Measurements from ENCODE around the gene FSTL3. TPM values are rescaled to one million over a fixed set of nuclear protein-coding genes. Genes with fewer than 3 reads are reported as not detected.
"Not testable (repeated sequence)": the region's sequence is repeated elsewhere in the genome, so short reads cannot be mapped to it uniquely, and the experiment has no call there.

FSTL3 gene
- polyA plus RNA-seq, 1 of the 3 experiments (the other 2 are of a cell fraction) = 64.4 TPM

- H4K20me1 ChIP-seq (ENCODE audit: insufficient read depth); H3K9me3 ChIP-seq; H3K27ac ChIP-seq (ENCODE audit: low read depth in 2 of 2, low read length in 1 of 2); H3K4me1 ChIP-seq (ENCODE audit: control insufficient read depth in 1 of 2, insufficient read depth in 2 of 2, low read depth in 1 of 2, low read length in 1 of 2); H3K9me2 ChIP-seq; H3K27me3 ChIP-seq (ENCODE audit: insufficient read depth); H3K4me3 ChIP-seq (ENCODE audit: low read depth in 2 of 2, low read length in 1 of 2); H3K4me2 ChIP-seq; H2AFZ ChIP-seq (ENCODE audit: low read depth); POLR2A ChIA-PET; H3K9ac ChIP-seq; DNase-seq; H3K36me3 ChIP-seq (replicated peaks in 1 of 2; ENCODE audit: control insufficient read depth in 1 of 2, insufficient read depth in 2 of 2, low read length in 1 of 2); H3F3A ChIP-seq (replicated peaks; ENCODE audit: insufficient read depth); H3K79me2 ChIP-seq (ENCODE audit: insufficient read depth): not testable (repeated sequence)
- 31% methylated on average over 12 of the region's 12 CpGs for WGBS (ENCODE audit: low lambda C conversion rate)
- CTCF ChIA-PET = interaction anchor here (0.8 to 1.3 kb wide), 3 partner anchors 65 to 189 kb away, joined by 3 to 9 read pairs (median 4); no protein-coding TSS in a partner anchor
Observed at GRCh38 chr19:668675-669434, 7.3 kb upstream of the FSTL3 start.

DNA sequence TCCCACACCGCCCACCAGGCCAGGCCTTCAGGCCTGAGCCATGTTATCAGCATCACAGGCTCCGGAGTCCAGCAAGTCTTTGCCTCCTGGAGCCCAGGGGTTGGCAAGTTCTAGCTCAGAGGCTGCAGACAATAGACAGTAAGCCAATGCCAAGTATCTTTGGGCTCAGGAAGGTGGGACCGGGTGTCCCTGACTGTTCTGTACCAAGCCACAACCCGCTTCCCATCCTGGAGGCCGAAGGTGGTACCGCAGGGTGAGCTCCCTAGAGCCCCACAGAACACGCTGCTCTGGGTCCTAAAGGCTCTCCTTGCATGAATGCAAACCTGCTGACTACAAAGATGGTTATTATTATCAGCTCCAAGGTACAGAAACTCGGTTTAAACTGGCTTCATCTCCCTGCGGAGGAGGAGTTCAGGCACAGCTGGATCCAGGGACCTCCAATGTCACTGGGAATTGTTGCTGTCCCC, 5.5 kb upstream of the FSTL3 start:
- peaks cover 0 to 6% of the 10 kb centered on the region in 2 experiments; a peak in 1 of 4 replicates for H3K4me1 ChIP-seq (ENCODE audit: control insufficient read depth in 1 of 2, insufficient read depth in 2 of 2, low read depth in 1 of 2, low read length in 1 of 2)
- H3K9me2 ChIP-seq = no peaks in the 10 kb centered on the region
- H3K79me2 ChIP-seq (ENCODE audit: insufficient read depth) = no peaks in the 10 kb centered on the region
- ChIA-PET POLR2A (no interaction called here), CTCF (interaction anchor here (1.6 kb wide), 1 partner anchor 63 kb away, joined by 15 read pairs; no protein-coding TSS in a partner anchor)
- H3K36me3 ChIP-seq (replicated peaks in 1 of 2; ENCODE audit: control insufficient read depth in 1 of 2, insufficient read depth in 2 of 2, low read length in 1 of 2) = no peaks in the 10 kb centered on the region
- H3K27ac ChIP-seq (ENCODE audit: low read depth in 2 of 2, low read length in 1 of 2) = no peak overlapping the region
- H3K4me2 ChIP-seq = no peak overlapping the region
- H3F3A ChIP-seq (replicated peaks; ENCODE audit: insufficient read depth) = peaks cover 9% of the 10 kb centered on the region
- H3K9me3 ChIP-seq = no peaks in the 10 kb centered on the region
- H3K4me3 ChIP-seq (ENCODE audit: low read depth in 2 of 2, low read length in 1 of 2) = no peak overlapping the region
- DNase-seq = no peak
- WGBS (ENCODE audit: low lambda C conversion rate) = 50% methylated on average over 1 of the region's 9 CpGs
- no peak overlapping the region for H2AFZ ChIP-seq (ENCODE audit: low read depth)
- TF ChIP-seq, protein P1, sequence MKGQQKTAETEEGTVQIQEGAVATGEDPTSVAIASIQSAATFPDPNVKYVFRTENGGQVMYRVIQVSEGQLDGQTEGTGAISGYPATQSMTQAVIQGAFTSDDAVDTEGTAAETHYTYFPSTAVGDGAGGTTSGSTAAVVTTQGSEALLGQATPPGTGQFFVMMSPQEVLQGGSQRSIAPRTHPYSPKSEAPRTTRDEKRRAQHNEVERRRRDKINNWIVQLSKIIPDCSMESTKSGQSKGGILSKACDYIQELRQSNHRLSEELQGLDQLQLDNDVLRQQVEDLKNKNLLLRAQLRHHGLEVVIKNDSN (IDR thresholded peaks at IDR 0.05; ENCODE audit: borderline replicate concordance, low read depth) = no peak
- TF ChIP-seq ELF1 (IDR thresholded peaks at IDR 0.05) = no peak
- TF ChIP-seq SIN3A (IDR thresholded peaks at IDR 0.05; ENCODE audit: borderline replicate concordance, low read depth, low read length) = no peak
- no peak for TF ChIP-seq NFIC (IDR thresholded peaks at IDR 0.05; ENCODE audit: borderline replicate concordance)
- no peak for TF ChIP-seq TAF1 (IDR thresholded peaks at IDR 0.05; ENCODE audit: borderline replicate concordance, low read depth, low read length)
- no peak for TF ChIP-seq MXI1 (IDR thresholded peaks at IDR 0.05; ENCODE audit: low read depth, low read length)
- no peak for TF ChIP-seq EZH2phosphoT487 (IDR thresholded peaks at IDR 0.05; ENCODE audit: borderline replicate concordance, low read depth)
- TF ChIP-seq EP300 (IDR thresholded peaks at IDR 0.05; ENCODE audit: borderline replicate concordance in 1 of 2, low read depth in 1 of 2, low read length in 1 of 2) = no peak
- no peak for TF ChIP-seq PBX3 (IDR thresholded peaks at IDR 0.05)
- TF ChIP-seq, protein P2, sequence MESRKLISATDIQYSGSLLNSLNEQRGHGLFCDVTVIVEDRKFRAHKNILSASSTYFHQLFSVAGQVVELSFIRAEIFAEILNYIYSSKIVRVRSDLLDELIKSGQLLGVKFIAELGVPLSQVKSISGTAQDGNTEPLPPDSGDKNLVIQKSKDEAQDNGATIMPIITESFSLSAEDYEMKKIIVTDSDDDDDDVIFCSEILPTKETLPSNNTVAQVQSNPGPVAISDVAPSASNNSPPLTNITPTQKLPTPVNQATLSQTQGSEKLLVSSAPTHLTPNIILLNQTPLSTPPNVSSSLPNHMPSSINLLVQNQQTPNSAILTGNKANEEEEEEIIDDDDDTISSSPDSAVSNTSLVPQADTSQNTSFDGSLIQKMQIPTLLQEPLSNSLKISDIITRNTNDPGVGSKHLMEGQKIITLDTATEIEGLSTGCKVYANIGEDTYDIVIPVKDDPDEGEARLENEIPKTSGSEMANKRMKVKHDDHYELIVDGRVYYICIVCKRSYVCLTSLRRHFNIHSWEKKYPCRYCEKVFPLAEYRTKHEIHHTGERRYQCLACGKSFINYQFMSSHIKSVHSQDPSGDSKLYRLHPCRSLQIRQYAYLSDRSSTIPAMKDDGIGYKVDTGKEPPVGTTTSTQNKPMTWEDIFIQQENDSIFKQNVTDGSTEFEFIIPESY (IDR thresholded peaks at IDR 0.05; ENCODE audit: borderline replicate concordance, low read depth) = no peak
- no peak for TF ChIP-seq FOSL2 (IDR thresholded peaks at IDR 0.05; ENCODE audit: borderline replicate concordance, low read depth)
- no peak for TF ChIP-seq MEF2A (IDR thresholded peaks at IDR 0.05; ENCODE audit: borderline replicate concordance, low read depth)
- no peak for TF ChIP-seq REST (IDR thresholded peaks at IDR 0.05; ENCODE audit: low read depth, low read length)
- no peak for TF ChIP-seq GABPA (IDR thresholded peaks at IDR 0.05; ENCODE audit: low read depth)
- no peak for TF ChIP-seq TCF12 (IDR thresholded peaks at IDR 0.05)
- no peaks in the 10 kb centered on the region for H3K27me3 ChIP-seq (ENCODE audit: insufficient read depth)
- no peak overlapping the region for H3K9ac ChIP-seq
- no peaks in the 10 kb centered on the region for H4K20me1 ChIP-seq (ENCODE audit: insufficient read depth)
